Lower lobe of right lung (tissue), 2 donors: ENCODE data around the gene DYNC1H1. TPM values are rescaled to one million over a fixed set of nuclear protein-coding genes. Genes with fewer than 3 reads are reported as not detected.

ENCODE experiments used
- ATAC-seq, 2 donors: fragments of 200-7000 bp; cut with Tn5 transposase; one replicate each; pipeline ENCODE4 v1.9.1; 2020 to 2022; ENCODE audit warnings: mild to moderate bottlenecking in 2 of 2, moderate library complexity in 2 of 2
- DNase-seq: peaks from one replicate; pipeline ENCODE4 v3.0.0-alpha.2; 2020
- H3K27ac ChIP-seq: fragments of 200-600 bp; one replicate; pipeline ENCODE4 v1.8.0; 2022
- H3K27me3 ChIP-seq: fragments of 200-600 bp; one replicate; pipeline ENCODE4 v1.8.0; 2022; ENCODE audit warnings: low read depth
- H3K36me3 ChIP-seq: fragments of 200-600 bp; one replicate; pipeline ENCODE4 v1.8.0; 2022; ENCODE audit warnings: mild to moderate bottlenecking
- H3K4me1 ChIP-seq: fragments of 200-600 bp; one replicate; pipeline ENCODE4 v1.8.0; 2022
- H3K4me3 ChIP-seq: fragments of 200-600 bp; one replicate; pipeline ENCODE4 v1.8.0; 2022; ENCODE audit warnings: mild to moderate bottlenecking
- H3K9me3 ChIP-seq: fragments of 200-600 bp; one replicate; pipeline ENCODE4 v1.8.0; 2022
- CTCF ChIP-seq: fragments of 200-600 bp; IDR thresholded peaks from one replicate; pipeline ENCODE4 v1.8.0; 2022; ENCODE audit warnings: antibody characterized with exemption, mild to moderate bottlenecking
- intact Hi-C: fragments of 100-400 bp; cut with DNase I; formaldehyde crosslinking; loops from one replicate; pipeline ENCODE4 v1.11.0; 2022
- total RNA-seq: library from RNA; stranded (reverse); fragmentation: NEBNext Ultra II Directional; extraction: Animal tissue kit (Norgen Biotek cat#: 25700); gene quantifications from one replicate; pipeline ENCODE4 v1.2.1, GENCODE V29; 2021
- donor health status: DM: no; HTN: yes; CAD: no; lungs with severe emphysema.

The DYNC1H1 gene
- total RNA-seq, 1 donor from 2014 or later, result 437 TPM

GRCh38 chr14:101988377-101988776 lies 24.0 kb downstream of the DYNC1H1 start:
- no peaks in the 10 kb centered on the region for H3K9me3 ChIP-seq
- ATAC-seq, result no peak
- peaks cover 99% of the 10 kb centered on the region for H3K36me3 ChIP-seq
- no peak overlapping the region for H3K4me3 ChIP-seq
- no peak for TF ChIP-seq CTCF
- H3K27ac ChIP-seq, result no peak overlapping the region
- intact Hi-C loops, result no loop called here
- no peak for DNase-seq
- no peaks in the 10 kb centered on the region for H3K4me1 ChIP-seq
- no peaks in the 10 kb centered on the region for H3K27me3 ChIP-seq

- Histone ChIP-seq H3K4me1 (no peaks in the 10 kb centered on the region), H3K27me3 (no peaks in the 10 kb centered on the region), H3K36me3 (peaks cover 100% of the 10 kb centered on the region), H3K4me3 (no peak overlapping the region), H3K27ac (no peak overlapping the region), H3K9me3 (no peaks in the 10 kb centered on the region)
- DNase-seq, result no peak
- intact Hi-C loops, result no loop called here
- ATAC-seq, result no peak
- TF ChIP-seq CTCF, result no peak
Measured at GRCh38 chr14:101991352-101991751, 27.0 kb downstream of the DYNC1H1 start.

GRCh38 chr14:101992708-101993107 lies 28.3 kb downstream of the DYNC1H1 start:
- H3K27me3 ChIP-seq, result no peaks in the 10 kb centered on the region
- TF ChIP-seq CTCF, result no peak
- intact Hi-C loops, result no loop called here
- H3K4me3 ChIP-seq, result no peak overlapping the region
- no peaks in the 10 kb centered on the region for H3K9me3 ChIP-seq
- H3K36me3 ChIP-seq, result peaks cover 100% of the 10 kb centered on the region
- ATAC-seq (peak; percentile 26 to 47), DNase-seq (no peak)
- no peaks in the 10 kb centered on the region for H3K4me1 ChIP-seq
- H3K27ac ChIP-seq, result no peak overlapping the region

GRCh38 chr14:101997429-101998336 lies 33.3 kb downstream of the DYNC1H1 start:
- H3K27ac ChIP-seq, result no peak overlapping the region
- no peak for DNase-seq
- H3K27me3 ChIP-seq, result no peaks in the 10 kb centered on the region
- TF ChIP-seq CTCF, result no peak
- H3K4me1 ChIP-seq, result no peaks in the 10 kb centered on the region
- H3K36me3 ChIP-seq, result peaks cover 100% of the 10 kb centered on the region
- H3K4me3 ChIP-seq, result no peak overlapping the region
- no peaks in the 10 kb centered on the region for H3K9me3 ChIP-seq
- intact Hi-C loops, result no loop called here
- no peak for ATAC-seq

- DNase-seq (no peak), ATAC-seq (no peak)
- no peaks in the 10 kb centered on the region for H3K27me3 ChIP-seq
- peaks cover 100% of the 10 kb centered on the region for H3K36me3 ChIP-seq
- intact Hi-C loops, result no loop called here
- H3K9me3 ChIP-seq, result no peaks in the 10 kb centered on the region
- H3K4me3 ChIP-seq, result no peak overlapping the region
- H3K4me1 ChIP-seq, result no peaks in the 10 kb centered on the region
- H3K27ac ChIP-seq, result no peak overlapping the region
- no peak for TF ChIP-seq CTCF
Measured at GRCh38 chr14:102000902-102001301, 36.5 kb downstream of the DYNC1H1 start.
